Astrocyte of the cerebellum (primary cell): ENCODE data around the gene F8.

Source experiments
- DNase-seq: peaks from one replicate; pipeline ENCODE4 v3.0.0-alpha.2; 2011; ENCODE audit warnings: low read depth
- H3K4me3 ChIP-seq: 2 replicates; pipeline ENCODE4 v1.5.1; 2011; ENCODE audit warnings: mild to moderate bottlenecking, low read depth, low read length, moderate library complexity
- in situ Hi-C: cut with HindIII; loops from 2 replicates; pipeline ENCODE4 v1.10.0; 2017; ENCODE audit warnings: low sequenced_read_pairs
- TF ChIP-seq, protein P1 (sequence below): IDR thresholded peaks from 2 replicates; pipeline ENCODE4 v1.5.1; 2012; ENCODE audit warnings: low read length, low read depth, moderate library complexity, mild to moderate bottlenecking; ENCODE audit errors: missing control alignments

Gene F8

GRCh38 chrX:154804957-154805695 lies 217.4 kb downstream of the F8 start, which contains the start of gene MPP1:
MPP1 (minus strand) TSS chrX:154805485; CDS start chrX:154805373, 112 bp downstream.
- TF ChIP-seq, protein P1, sequence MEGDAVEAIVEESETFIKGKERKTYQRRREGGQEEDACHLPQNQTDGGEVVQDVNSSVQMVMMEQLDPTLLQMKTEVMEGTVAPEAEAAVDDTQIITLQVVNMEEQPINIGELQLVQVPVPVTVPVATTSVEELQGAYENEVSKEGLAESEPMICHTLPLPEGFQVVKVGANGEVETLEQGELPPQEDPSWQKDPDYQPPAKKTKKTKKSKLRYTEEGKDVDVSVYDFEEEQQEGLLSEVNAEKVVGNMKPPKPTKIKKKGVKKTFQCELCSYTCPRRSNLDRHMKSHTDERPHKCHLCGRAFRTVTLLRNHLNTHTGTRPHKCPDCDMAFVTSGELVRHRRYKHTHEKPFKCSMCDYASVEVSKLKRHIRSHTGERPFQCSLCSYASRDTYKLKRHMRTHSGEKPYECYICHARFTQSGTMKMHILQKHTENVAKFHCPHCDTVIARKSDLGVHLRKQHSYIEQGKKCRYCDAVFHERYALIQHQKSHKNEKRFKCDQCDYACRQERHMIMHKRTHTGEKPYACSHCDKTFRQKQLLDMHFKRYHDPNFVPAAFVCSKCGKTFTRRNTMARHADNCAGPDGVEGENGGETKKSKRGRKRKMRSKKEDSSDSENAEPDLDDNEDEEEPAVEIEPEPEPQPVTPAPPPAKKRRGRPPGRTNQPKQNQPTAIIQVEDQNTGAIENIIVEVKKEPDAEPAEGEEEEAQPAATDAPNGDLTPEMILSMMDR = no peak
- in situ Hi-C loops = no loop called here
- DNase-seq = peak; percentile 13
- peak within 1 kb of the TSS; percentile 59 for H3K4me3 ChIP-seq

- TF ChIP-seq, protein P1 = no peak
- H3K4me3 ChIP-seq = peak overlapping the region; percentile 59
- DNase-seq = no peak
- in situ Hi-C loops = no loop called here
These were observed 218.1 kb downstream of the F8 start for GRCh38 chrX:154804261-154804956.

DNA sequence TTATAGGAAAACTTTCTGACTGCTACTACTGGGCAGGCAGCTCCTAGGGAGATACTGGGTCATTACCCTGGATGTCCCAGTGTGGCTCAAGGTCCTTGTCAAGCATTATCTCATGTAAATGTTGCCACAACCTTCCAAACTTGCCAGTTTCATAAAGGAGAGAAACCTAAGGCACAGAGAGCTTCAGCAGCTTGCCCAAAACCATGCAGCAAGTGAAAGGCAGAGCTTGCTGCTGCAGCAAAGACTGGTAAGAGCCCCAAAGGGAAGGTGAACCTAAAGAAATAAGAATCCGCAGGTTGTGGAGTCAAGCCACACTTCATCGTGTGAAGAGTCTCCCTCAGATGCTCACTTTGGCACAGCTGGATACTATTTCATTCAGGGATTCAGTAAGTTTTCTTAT lies 219.6 kb downstream of the F8 start:
- TF ChIP-seq, protein P1 = no peak
- in situ Hi-C loops = no loop called here
- DNase-seq = no peak
- no peak overlapping the region for H3K4me3 ChIP-seq

DNA sequence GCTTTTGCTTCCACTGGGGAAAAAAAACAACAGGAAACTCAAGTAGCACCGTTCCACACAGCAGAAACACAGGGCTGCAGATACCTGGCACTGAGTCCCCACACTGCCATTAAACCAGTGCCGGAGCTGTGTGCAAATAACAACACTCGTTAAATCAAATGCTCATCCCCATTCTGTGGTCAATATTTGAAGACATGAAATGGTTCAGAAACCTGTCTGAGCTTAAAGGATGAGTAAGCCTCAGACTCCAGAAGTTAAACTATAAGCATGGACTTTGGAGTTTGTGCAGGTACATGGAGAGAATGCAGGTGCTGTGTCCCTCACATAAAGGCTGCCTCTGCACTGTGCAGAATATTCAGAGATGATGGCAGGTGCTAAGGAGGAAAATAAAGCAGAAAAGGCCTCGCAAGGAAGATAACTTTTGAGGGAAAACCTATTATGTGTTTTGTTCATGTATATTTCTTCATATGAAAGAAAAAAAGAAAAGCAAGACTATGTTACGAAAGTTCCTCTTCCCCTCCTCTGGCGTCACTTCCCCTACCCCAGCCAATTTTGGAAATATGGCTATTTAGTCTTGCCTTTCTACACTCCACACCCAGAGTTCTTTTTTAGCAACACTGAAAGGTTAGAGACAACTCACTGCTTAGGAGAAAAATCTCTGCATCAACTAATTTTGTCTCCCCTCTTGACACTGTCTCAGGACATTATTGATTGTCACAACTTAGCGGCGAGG lies 221.9 kb downstream of the F8 start:
- in situ Hi-C loops = no loop called here
- no peak for DNase-seq
- no peak overlapping the region for H3K4me3 ChIP-seq
- TF ChIP-seq, protein P1 = no peak

DNA sequence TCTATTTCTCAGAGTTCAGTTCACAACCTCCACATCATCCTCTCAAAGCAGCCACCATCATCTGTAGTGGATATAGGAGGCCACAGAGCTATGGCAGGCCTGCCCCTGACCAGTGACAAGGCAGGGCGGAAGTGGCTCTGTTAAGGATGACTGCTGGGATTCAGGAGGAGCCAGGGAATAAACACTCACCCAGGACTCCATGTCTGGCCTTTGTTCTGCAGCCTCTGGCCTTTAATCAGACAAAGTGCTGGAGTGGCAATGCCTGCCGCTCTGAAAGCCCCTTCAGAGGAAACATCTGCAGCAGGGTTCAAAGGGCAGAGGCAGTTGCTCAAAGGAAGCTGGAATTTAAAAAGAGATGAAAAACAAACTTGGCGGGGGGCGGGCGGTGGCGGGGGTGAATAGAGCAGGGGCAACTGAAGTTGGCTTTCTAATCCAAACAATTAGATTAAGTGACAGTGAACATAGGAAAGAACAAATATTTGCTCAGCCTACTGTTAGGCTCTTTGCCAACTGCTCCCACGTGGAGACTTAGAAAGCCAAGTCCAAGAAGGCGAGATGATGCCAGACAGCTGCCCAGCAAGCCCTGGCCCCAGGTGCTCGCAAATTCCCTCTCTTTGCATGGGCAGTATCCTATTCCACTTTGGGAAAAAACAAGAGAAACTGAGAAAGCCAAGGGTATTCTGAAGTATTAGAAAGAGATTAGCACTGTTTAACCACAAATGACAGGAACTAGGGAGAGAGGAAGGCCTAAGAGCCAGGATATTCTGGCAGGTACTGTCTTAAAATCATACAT lies 222.8 kb downstream of the F8 start:
- TF ChIP-seq, protein P1 = no peak
- in situ Hi-C loops = no loop called here
- peak; percentile 4 for DNase-seq
- H3K4me3 ChIP-seq = no peak overlapping the region

DNA sequence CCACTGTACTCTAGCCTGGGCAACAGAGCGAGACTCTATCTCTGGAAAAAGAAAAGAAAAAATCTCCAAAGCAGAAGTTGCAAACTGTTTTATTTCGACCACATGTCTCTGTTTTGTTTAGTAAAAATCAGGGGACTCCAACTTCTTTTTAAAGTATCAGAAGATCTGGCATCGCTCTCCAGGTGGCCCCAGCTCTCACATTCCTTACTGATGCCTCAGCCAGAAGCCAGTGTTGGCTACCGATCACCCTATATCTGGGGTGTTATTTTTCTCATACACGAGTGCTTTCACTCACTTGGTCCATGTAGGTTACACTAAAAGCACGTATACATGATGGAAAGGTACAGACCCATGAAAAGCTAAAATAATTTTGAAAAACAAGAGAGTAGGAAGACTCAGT lies 225.5 kb downstream of the F8 start:
- TF ChIP-seq, protein P1 = no peak
- DNase-seq = peak; percentile 8
- in situ Hi-C loops = no loop called here

More for the DNA sequence above, 225.5 kb downstream of the F8 start:
- H3K4me3 ChIP-seq = no peak overlapping the region
